T-helper 2 cell (primary cell): ENCODE measurements around the gene MRPL14.

Source experiments
- DNase-seq, 5 experiments: peaks; one replicate each; pipeline versions ENCODE4 v3.0.0 to v3.0.0-alpha.2; 2012 to 2022

The MRPL14 gene

GRCh38 chr6:44120692-44121443 lies 6.4 kb downstream of the MRPL14 start:
- no peak for DNase-seq

- DNase-seq, result no peak
Measured at GRCh38 chr6:44119704-44120262, 7.5 kb downstream of the MRPL14 start.

GRCh38 chr6:44117397-44118128 lies 9.7 kb downstream of the MRPL14 start:
- no peak for DNase-seq

GRCh38 chr6:44116641-44117382 lies 10.4 kb downstream of the MRPL14 start:
- no peak for DNase-seq

DNA sequence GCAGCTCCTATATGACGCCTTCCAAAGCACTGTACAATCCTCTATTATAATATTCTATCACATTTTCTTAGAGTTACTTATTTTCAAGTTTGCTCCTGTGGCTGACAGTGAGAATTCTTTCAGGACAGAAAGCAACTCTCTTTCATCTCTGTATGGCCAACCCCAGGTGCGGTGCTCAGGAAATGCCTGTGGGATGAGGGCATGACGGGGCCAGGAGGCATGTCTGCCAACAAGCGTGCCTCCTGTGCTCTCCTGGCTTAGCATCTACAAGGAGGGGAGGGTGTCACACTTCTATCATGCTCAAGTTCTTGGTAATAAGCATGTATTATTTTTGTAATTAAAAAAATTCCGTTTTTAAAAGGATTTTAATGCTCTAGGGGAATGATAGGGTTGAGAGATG lies 11.4 kb downstream of the MRPL14 start:
- DNase-seq, result no peak

- no peak for DNase-seq
Measured at GRCh38 chr6:44113414-44113813, 13.8 kb downstream of the MRPL14 start.

DNA sequence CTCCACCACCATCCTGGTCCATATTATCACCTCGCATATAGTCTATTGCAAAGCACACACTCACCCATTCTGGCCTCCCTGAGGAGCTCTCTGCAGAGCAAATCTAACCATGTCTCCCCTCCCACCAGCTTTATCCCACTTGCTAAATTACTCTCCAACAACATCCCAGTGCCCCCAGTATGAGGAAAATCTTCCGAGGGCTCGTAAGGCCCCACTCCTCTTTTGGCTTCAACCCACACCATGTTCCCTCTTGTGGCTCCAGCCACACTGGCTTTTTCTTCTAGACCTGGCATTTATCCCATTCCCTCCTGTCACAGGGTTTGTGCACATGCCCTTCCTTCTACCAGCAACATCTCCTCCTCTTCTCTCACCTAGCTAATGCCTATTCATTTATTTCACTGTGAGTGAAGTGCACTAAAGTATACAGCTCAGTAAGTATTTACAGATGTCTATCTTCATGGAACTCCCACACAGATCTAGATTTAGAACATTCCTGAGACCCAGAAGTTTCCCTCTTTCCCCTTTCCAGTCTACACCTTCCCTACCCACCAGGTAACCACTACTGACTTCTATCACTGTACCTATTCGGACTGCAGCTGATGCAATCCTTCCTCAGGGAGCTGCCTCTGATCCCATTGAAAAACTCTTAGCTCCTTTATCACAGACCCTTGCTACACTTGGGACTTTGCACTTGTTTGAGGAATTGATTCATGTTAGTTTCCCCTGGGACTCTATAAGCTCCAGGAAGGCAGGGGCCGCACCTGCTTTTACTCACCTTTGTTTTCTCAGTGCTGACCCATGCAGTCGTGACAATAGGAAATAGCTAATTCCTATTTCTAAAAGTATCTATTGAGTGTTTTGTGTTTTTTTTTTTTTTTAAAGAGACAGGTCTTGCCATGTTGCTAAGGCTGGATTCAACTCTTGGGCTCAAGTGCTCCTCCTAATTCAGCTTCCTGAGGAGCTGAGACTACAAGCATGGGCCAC lies 15.5 kb downstream of the MRPL14 start:
- DNase-seq, result no peak

DNA sequence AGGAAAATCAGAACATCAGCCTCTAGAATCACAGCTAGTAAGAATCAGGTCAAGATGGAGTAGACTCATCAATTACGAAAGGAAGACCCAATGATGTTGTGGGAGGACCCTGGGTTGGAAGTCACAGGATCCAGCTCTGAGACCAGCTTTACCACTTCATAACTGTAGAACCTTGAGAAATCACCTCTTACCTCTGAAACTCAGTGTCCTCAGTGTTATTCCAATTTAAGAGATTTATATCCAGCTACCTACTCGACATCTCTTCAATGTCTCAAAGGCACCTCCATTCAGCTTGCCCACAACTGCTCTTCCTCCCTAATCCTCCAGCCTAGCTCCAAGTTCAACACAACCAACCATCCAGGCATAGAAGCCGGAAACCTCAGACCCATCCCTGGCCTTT lies 16.3 kb downstream of the MRPL14 start:
- DNase-seq, result no peak

DNA sequence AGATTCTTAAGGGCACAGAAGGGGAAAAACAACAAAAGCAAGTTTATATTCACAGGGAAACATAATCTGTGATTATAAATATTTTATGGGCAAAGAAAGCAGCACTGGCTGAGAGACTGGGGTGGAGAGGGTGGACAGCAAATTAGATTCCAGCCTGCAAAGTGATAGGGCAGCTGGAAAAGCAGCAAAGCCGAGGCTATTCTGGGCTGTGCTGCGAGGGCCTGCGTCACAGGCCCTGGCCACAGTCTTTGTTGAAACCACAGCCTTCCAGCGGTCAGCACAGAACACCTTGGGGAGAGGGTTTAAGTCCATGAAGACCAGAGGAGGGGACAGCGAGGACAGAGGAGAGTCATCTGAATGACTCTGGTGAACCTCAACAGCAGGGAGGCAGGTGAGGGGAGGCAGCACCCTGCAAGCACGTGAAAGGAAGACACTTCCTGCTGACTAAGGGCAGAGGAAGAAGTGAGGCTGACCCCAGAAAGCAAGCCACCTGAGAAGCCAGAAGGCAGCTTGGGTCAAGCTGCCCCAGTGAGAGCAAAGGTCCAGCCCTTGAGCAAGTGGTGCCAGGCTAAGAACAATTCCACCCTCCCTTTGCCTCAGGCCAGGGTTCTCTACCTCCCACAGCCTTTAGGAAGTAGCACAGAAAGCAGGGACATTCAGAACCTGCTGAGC lies 17.1 kb downstream of the MRPL14 start:
- DNase-seq, result no peak

DNA sequence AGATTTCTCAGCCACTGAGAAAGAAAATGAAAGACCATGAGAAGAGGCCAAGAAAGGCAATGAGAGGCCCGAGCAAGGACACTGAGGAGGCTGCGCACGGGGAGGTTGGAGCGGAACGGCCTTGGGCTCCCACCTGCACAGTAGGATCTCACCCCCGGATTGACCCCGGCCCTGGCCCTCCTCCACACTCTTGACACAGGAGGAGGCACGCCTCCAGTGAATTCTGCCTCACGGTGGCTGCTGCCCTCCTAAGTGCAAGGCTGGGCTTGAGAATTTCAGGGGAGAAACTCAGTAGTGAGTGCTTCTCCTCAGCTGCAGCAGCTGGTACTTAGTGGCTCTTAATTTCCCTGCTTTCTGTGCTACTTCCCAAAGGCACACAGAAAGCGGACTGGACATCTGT lies 18.0 kb downstream of the MRPL14 start:
- DNase-seq, result no peak

- no peak for DNase-seq
Measured at GRCh38 chr6:44108471-44108870, 18.8 kb downstream of the MRPL14 start.

DNA sequence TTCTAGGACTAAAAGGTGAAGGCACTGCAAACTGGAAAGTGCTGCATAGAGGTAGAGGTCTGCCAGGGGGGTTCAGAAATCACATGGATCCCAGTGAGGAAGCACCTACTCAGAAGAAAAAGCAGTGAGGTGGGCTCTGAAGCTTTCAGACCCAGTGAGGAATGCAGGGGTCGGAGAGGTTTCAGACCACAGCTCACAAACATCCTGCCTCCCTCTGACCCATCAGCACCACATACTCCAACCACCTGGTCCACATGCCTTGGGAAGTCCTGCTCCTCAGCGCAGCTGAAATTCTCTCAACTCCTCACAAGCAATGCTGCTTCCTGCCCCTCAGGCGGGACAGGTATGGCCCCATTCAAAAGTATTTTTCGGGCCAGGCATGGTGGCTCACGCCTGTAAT lies 20.2 kb downstream of the MRPL14 start:
- no peak for DNase-seq

DNA sequence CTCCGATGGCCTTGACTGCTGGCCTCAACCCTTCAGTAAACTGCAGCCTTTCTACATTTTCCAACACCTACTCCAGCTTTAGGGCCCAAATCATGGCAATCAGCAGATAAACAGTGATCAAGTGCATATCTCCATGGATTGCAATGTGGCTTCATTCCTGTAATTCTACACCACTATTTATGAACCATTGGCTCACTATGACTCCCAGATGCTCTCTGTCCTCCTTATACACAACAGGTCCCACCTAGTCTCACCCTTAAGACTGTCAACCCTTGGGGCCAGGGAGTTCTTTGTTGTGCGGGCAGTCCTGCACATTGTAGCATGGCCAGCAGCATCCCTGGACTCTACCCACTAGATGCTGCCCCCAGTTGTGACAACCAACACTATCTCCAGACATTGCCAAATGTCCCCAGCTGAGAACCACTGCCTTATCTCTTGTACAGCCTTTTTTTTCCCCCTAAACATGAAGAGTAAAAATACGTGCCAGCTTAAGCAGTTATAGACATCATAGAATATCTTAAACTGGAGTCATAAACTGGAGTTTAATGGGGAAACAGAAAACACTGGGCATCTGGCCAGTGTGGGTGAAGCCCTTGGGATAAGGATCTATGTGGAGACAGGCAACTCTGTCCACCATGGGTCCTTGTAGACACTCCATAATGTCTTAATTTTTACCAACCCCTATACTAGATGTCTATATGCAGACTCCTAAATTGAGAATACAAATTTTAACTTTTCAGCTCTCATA lies 21.1 kb downstream of the MRPL14 start:
- DNase-seq, result no peak

GRCh38 chr6:44105146-44105545 lies 22.1 kb downstream of the MRPL14 start:
- no peak for DNase-seq

DNA sequence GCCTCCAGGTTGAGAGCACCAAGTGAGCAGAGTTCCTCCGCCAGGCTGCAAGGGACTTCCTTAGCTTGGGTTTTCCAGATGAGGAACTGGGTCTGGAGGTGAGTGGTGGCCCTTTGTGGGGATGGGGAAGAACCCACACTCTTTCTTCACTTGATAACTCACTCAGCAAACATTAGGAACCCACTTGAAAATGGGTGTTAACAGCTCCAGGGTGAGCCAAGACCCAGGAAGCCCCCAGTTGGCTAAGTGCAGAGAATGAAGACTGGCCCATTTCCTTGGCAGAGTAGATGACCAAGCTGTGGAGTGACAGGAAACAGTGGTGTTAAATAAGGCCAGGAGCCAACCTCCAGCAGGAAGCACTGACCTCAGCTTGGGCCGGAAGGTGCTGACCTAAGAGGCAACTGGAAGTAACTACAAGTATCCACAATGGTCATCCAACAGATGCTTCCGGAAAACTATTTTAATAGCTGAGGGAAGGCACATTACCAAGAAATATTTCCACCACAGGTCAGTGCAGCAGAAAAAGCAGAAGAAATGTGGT lies 22.7 kb downstream of the MRPL14 start:
- no peak for DNase-seq

DNA sequence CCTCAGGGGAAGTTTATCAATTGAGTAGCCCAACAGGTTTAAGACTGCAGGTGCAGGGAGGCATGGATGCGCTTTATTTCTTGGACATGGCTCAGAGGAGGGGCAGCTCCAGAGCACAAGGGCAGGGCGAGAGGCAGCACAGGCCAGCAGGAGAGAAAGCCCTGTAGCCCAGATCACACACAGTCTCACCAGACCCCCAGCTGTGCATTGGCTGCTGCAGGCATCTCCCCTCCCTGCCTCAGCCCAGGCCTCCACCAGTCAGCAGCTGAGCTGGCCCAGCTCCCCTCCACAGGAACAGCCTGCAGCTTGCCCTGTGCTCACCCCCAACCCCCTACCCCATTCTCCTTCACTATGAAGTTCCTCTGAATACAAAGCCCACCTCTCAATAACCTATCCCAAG lies 24.7 kb downstream of the MRPL14 start:
- no peak for DNase-seq

DNA sequence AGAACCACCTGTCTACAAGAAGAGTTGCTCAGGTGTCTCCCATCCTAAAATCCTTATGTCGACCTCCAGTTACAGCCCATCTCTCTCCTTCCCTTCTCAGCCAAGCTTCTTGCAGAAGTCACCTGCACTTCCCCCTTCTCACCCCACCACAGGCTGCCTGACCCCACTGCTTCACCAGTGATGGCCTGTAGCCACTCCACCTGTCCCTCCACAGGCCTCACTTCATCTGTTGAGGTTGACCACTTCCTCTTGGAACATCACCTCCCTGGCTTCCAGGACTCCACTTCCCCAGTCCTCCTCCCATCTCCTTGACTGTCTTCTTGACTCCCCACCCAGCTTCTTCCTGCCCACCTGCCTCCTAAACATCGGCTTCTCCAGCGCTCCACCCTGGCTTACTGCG lies 25.4 kb downstream of the MRPL14 start:
- DNase-seq, result no peak

DNA sequence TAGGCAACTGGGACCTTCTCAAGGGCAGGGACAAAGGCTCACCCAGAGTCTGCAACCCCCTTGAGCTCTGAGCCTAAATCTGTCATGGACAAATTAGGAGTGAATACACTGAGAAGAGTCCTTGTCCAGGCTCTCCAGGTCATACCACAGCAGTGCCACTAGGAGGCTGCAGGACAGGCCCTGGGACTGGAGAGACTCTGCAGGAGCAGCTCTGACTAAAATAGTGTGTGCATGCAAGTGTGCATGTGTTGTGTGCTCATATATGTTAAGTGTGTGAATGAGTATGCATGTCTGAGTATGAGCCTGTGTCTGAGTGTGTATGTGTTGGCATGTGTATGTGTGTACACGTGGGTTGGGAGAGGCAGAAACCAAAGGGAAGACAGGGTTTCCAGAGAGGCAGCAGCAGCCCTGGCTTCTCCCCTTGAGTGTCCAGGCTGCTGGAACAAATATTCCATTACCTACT lies 27.1 kb downstream of the MRPL14 start:
- DNase-seq, result peak in 1 of 5 experiments; percentile 39

DNA sequence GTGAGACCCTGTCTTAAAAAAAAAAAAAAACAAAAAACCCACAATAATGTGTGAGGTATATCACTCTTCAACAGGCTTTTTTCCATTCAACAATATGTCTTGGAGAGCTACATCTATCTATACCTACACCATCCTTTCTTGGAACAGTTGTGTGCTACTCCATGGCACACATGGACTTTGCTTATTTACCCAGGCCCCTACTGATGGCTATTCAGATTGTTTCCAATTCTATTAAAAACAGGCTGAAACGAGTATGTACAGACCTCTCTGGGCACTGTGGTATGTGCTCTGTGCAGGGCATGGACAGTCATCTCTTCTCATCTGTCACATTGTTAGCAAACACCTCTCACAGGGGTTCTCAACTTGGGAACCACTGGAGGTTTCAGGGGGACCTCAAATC lies 28.1 kb downstream of the MRPL14 start:
- DNase-seq, result no peak

GRCh38 chr6:44097782-44098317 lies 29.4 kb downstream of the MRPL14 start:
- DNase-seq, result no peak
